Activated CD4-positive, CD25-positive, alpha-beta regulatory T cell treated with anti-CD3 and anti-CD28 coated beads, Interleukin-2, amount 50 U/mL, for 16 hours (primary cell): ENCODE measurements around the gene LEFTY2.
"Not testable (repeated sequence)": the region's sequence is repeated elsewhere in the genome, so short reads cannot be mapped to it uniquely, and the experiment has no call there.

Source experiments
- DNase-seq: peaks from one replicate; pipeline ENCODE4 v3.0.0-alpha.2; 2020; ENCODE audit warnings: low read depth, low spot score

Gene LEFTY2

DNA sequence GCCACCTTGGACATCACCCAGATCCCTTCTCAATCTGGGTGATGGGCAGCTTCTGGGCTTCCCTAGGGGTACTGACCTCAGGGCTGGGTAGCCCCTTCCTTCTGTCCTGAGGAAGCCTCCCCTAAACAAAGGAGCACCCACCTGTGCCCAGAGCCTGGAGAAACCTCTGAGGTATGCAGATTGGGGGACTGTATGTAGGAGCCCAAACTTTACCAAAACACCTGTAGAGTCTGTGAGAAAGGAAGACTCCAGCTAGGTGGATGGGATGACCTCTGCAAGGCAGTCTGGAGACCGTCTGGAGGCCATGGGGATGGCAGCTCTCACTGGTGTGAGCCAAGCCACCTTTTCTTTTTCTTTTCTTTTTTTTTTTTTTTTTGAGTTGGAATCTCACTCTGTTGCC is 13.7 kb upstream of the LEFTY2 start:
- no peak for DNase-seq

DNA sequence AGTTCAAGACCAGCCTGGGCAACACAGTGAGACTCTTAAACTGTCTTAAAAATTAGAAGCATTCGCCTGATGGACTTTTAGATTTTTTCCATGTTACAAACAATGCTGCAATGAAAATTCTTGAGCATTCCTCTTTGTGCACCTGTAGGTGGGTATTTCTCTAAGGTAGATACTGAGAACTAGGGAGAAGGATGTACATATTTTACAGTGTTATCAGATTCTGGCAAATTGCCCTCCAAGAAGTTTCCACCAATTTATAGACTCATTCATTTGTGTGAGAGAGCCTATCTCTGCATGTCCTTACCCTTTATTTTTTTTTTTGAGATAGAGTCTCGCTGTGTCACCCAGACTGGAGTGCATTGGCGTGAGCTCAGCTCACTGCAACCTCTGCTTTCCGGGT is 12.3 kb upstream of the LEFTY2 start:
- DNase-seq, result no peak

DNA sequence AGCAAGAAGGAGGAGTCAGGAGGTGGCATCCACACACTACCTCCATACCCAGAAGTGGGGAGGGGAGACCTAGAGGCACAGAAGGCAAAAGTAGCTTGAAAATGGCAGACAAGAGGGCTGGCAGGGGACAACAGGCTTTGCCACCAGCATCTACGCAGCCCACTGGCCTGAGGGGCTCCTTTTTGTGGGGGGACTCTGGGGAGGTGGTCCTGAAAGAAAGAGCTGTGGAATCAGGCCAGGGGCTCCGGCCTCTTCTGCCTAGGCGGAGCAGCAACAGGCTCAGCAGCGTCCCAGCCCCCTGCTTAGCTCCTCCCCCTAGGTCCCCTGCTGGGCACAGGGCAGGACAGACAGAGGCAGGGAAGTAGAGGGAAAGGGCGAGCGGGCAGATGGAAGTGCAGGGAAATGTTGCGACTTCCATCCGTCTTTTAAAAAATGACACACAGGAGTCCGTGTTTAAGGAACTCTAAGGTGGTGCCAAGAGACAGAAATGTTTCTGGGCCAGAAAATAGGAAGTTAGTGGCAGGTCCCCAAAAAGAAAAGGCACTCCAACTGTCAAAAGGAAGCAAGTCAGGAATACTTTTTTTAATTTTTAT is 10.0 kb upstream of the LEFTY2 start:
- no peak for DNase-seq

DNA sequence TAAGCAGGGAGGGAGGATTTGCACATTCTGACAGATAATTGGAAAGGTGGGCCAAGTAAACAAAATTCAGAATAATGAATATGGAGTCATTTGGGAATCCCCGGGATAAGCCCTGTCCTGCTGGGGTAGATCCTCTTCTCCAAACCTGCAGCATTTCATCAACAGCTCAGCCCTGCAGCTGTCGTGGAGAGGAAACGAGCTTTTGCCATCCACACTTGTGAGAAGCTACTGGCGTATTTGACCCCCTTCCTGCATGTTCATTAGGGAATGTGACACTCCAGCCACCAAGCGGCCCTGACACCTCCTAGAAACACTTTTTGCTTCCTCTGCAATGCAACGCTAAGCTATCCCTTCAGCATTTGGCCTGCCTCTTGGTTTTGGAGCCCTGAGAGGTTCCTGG is 8.0 kb upstream of the LEFTY2 start:
- DNase-seq, result no peak

DNA sequence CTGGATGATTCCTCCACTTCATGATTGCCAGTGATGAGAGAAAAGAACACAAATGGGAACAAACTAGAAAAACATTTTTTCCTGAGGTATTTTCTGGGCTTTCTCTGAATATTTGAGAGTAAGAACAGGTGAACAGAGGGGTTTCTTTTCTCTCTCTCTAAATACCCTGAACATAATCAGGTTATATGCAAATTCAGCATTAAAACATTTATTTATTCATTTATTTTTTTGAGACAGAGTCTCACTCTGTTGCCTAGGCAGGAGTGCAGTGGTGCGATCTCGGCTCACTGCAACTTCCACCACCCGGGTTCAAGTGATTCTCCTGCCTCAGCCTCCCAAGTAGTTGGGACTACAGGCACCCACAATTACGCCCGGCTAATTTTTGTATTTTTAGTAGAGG is 5.8 kb upstream of the LEFTY2 start:
- no peak for DNase-seq

DNA sequence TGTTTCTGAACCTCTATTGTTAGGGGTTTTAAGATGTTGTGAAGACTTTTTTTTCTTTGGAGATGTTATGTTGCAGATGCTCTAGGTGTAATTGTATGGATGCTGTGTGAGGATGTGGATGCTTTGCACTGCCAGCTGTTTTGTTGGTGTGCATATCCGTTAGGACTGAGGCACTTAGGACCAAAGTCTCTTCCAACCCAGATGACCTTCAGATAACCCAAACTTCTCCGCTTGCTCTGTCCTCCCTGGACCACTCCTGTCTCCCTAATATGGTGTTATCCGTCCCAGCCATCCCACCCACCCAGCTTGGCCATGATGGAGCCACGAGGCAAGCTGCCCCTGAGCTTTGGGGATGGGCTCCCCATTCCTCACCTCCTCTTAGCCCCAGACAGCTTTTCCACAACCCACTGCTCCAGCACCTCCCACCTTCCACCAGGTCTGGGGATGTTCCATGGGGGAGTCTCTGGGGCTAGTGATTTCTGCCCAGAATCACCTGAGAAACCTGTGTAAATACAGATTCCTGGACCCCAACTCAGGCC is 5.1 kb upstream of the LEFTY2 start:
- DNase-seq, result no peak

DNA sequence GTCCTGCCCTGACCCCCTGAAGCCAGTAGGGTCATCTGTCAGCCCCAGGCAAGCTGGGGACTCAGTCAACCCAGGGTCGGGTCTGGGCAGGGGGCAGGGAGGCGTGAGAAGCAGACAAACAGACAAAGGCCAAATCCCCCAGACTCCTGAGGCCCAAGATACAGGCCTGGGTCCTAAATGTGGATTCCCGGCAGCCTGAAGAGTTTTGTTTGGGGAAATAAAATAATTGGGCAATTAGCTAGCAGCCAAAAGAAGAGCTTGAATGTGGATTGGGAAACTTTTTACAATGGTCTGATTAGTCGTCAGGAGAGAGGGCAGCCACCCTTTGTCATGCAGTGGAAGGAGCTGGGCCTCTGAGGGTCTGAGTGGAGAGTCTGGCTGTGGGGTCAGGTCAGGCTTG is 4.5 kb upstream of the LEFTY2 start:
- DNase-seq, result no peak

DNA sequence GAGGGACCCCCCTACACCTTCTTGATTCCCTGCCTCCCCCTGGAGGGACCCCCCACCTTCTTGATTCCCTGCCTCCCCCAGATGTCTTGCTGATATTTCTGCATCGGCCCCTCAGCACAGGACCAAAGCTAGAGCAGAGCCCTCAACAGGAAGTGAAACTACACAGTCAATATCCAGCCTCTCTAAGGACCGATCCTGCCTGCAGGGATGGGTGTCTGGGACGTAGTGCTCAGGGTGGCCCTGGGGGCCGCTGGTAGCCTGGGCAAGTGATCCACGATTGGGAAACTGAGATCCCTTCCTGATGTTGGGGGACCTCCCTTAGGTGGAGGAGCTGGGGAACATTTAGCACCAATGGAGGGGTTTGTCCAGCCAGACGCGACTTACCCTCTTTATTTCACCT is 3.9 kb upstream of the LEFTY2 start:
- no peak for DNase-seq

DNA sequence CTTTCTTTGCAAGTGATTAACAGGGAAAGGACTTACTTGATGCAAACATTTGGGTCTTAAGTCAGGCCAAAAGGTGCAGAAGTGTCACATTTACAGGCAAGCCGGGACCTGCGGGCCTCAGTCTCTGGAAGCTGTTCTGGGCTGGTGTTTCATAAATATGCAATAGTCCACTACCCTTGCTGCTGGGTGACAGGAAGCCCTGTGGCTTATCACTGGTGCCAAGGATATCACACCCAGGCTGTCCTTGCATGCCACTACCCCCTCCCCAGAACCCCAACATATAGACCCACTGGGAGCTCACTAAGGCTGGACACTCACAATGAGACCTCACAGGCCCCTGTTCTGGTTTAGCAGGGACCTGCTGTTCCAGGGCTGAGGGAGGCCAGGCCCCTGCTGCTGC is 3.4 kb upstream of the LEFTY2 start:
- DNase-seq, result no peak

DNA sequence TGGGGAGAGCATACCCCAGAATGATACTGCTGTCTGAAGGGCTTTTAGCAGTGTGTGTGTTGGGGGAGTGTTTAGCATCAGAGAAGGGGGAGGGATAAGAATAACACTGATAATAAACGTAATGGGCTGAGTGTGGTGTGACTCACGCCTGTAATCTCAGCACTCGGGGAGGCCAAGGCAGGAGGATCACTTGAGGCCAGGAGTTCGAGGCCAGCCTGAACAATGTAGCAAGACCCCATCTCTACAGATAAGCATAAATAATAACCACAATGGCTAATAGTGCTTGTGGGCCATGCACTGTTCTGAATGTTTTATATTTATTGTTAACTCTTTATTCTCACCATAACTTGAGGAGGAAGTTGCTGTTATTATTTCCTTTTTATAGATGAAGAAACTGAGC is 2.6 kb upstream of the LEFTY2 start:
- no peak for DNase-seq

DNA sequence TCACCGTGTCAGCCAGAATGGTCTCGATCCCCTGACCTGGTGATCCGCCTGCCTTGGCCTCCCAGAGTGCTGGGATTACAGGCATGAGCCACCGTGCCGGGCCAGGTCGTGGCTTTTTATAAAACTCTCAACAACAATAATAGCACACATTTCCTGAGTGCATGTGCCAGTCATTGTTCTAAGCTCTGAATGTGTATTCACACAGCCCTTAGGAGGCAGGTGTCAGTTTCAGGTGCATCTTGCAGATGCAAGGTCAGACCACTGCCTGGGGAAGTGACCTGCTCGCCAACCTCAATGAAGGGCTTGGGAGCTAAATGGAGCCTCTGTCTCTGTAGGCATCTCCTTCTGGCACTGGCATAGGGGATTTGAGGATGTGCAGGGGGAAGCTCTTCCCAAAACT is 1.6 kb upstream of the LEFTY2 start:
- DNase-seq, result no peak

DNA sequence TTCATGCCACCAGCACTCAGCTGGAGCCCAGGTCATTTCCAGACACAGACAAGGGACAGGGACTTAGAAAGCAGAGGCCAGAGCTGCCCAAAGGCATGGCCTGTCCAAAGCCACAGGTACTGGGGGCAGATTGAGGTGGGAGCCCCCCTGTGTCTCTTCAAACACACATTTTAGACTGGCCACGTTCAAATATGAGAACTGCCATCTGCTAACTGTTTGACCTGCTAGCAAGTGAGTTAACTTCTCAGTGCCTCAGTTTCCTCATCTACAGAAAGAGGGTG is 862 bp upstream of the LEFTY2 start:
- no peak for DNase-seq

DNA sequence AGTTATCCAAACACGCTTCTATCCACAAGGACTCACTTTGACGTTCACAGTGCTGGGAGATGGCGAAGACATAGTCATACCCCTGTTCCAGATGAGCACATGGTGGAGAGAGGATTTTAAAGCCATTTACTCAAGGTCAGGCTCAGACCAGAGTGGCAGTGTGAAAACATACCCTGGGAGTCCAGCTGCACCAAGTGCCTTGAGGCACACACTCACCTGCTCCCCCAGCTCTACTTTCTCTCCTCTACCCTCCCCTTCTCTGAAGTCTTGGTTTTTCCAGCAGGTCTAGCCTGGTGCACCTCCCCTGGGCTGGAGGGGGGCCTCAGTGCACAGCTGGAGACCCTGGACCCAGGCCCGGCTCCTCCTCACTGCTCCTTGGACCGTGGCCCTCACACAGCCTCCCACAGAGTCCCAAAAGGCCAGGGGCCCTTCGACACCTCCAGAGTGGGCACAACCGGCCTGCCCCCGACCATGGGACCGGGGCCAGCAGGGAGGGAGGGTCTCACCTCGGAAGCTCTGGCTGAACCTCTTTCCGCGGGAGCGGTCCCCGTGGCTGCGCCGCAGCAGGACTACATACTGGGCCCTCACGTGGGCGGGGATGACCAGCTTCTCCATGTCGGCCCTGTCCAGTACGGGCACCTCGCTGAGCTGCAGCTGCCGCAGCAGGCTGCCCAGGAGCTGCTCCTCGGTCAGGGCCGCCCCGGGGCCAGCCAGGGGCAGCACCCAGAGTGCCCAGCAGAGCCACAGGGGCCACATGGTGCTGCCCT is 452 bp downstream of the LEFTY2 start:
- no peak for DNase-seq

DNA sequence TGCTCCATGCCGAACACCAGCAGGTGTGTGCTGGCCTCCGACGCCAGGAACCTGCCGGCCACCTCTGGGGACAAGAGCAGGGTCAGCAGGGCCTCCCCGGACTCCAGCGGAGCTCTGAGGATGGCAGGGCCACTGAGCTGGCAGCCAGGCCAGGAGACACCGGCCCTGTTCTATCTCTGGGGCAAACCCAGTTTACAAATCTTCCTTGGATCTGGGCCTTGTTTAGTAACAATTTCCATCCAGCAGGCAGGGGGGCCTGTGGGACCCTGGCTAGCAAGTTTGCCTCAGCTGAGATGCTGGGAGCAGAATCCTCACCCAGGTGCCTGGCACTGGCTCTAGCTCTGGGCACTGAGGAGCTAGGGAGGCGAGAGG is 1.1 kb downstream of the LEFTY2 start:
- DNase-seq, result not testable (repeated sequence)

DNA sequence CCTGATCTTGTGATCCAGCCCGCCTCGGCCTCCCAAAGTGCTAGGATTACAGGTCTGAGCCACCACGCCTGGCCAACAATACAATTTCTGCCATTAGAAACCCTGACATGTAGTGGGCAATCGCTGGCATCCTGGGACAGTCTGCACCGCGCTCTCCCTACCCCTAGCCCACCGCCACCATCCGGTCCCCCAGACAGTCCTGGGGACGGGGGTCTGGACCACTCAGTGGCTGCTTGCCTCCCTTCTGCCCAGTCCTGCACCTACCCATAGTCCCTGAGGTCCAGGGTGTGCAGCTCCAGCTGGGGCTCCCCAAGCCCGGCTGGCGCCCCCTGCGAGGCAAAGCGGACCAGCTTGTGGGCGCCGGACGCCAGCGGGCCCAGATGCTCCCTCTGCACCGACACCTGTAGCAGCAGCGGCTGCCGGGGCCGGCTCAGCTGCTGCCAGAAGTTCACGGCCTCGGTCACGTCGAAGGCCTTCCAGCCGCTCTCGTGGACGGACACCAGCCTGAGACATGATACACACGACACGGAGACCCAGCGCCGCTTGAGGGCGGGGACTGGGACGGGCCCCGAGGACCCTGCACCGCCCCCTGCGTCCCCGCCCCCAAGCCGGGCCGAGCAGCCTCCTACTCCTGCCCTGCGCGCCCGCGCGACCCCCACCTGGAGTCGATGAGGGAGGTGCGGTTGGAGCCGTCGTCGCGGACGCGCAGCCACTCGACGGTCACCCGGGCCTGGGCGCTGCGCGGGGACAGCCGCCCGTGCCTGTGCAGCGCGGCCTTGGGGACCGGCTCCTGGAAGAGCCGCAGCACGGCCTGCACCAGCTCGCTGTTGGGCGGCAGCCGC is 1.7 kb downstream of the LEFTY2 start:
- not testable (repeated sequence) for DNase-seq

DNA sequence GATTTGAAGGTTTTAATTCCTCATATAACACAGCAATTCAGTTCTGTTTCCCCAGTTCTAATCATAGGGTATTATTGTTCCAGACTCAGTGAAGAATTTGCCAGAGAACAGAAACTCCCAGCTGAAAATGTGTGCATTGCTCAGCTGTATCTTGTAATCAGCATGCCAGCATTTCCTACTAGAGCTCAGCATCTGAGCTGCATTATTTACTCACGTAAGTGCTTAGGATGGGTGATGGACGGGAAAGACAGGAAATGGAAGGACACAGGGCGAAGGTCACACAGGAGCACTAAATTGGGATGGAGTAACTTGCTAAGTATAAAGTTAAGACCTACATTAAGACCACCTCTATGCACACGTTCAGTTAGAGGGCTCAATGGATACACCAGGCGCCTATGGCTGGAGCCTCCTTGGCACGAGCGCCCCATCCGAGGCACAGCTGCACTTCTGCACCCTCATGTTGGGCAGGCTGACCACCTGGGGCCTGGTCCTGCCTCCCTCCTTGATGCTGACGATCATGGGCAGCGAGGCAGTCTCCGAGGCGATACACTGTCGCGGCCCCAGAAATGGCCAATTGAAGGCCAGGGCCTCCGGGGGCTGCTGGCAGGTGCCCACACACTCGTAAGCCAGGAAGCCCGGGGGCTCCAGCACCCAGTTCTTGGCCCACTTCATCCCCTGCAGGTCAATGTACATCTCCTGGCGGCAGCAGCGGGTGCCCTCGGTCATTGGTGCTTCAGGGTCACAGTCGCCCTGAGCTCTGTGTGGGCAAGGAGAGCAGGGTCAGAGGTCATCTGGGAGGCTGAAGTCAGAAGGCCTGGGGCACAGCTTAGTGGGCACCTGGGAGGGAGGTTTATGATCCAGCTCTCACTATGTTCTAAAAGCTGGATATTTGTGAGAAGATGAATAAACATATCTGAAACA is 3.7 kb downstream of the LEFTY2 start:
- DNase-seq, result no peak

DNA sequence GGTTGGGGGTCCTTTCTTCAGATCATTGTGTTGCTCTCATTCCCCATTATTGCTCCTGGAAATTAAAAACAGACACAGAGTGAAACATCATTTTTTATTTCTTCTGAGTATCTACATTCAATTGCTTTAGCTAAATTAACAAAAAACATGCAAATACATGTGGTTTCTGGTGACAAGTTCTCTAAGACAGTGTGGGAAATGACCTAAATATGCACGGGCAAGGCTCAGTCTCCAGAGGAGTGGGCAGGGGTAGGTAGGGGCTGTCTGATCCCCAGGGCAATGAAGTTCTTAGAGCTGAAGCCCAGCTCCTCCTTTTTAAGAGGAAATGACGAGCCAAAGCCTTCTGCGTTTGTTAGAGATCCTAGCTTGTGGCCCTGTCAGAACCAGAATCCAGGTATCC is 4.5 kb downstream of the LEFTY2 start:
- DNase-seq, result no peak

DNA sequence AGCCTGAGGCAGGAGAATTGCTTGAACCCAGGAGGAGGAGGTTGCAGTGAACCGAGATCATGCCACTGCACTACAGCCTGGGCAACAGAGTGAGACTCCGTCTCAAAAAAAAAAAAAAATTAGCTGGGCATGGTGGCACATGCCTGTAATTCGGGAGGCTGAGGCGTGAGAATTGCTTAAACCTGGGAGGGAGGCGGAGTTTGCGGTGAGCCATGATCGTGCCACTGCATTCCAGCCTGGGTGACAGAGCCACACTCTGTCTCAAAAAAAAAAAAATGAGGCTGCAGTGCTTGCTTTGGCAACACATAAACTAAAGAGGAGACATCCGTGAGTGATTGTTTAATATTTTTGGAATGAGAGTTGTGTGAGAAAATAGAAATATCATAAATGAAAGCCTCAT is 4.9 kb downstream of the LEFTY2 start:
- not testable (repeated sequence) for DNase-seq

DNA sequence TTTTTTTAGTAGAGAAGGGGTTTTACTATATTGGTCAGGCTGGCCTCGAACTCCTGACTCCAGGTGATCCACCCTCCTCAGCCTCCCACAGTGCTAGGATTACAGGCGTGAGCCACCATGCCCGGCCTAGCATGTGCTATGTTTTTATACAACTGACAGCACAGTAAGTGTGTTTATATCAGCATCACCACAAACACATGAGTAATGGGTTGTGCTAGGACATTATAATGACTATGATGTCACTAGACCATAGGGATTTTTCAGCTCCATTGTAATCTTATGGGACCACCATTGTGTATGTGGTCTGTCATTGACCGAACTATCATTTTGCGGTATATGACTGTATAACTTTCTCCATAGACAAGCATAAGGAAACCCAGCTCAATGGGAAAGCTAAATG is 6.3 kb downstream of the LEFTY2 start:
- DNase-seq, result no peak

DNA sequence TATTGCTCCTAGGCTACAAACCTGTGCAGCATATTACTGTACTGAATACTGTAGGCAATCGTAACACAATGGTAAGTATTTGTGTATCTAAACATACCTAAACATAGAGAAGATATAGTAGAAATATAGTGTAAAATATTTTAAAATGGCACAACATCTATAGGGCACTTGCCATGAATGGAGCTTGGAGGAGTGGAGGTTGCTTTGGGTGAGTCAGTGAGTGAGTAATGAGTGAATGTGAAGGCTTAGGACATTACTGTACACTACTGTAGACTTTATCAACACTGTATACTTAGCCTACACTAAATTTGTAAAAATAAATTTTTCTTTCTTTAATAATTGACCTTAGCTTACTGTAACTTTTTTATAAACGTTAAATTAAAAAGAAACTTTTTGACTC is 7.9 kb downstream of the LEFTY2 start:
- no peak for DNase-seq

DNA sequence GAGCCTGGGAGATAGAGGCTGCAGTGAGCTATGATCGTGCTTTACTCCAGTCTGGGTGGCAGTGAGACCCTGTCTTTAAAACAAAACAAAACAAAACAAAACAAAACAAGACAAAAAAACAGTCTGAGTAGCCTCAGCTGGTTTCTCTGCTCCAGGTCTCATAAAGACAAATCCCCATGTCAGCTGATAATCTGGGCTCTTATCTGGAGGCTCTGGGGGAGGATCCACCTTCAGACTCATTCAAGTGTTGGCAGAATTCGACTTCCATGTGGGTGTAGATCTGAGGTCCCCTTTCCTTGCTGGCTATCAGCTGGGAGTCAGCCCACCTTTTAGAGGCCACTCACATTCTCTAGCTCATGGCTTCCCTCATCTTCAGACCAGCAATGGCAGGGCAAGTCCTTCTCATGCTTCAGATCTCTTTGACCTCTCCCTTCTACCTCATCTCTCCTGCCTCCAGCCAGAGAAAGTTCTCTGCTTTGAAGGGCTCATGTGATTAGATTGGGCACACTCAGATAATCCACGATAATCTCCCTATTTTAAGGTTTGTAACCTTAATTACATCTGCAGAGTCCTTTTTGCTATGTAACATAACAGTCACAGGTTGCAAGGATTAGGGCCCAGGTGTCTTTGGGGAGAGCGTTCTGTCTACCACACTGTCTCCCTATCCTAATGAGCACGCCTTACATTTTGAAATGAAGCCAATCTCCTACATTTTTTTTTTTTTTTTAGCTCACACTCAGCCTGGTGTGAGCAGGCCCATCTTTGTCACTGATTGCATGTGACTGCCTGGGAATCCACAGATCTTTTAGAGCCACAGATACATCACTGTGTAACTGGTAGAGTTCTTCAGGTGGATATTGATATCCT is 9.5 kb downstream of the LEFTY2 start:
- no peak for DNase-seq
